DLD1 (cell line): ENCODE results near the gene EEF1AKMT3.
"Not testable (repeated sequence)": the region's sequence is repeated elsewhere in the genome, so short reads cannot be mapped to it uniquely, and the experiment has no call there.

Experiments
- in situ Hi-C: cut with HindIII; loops from 2 replicates; pipeline ENCODE4 v1.10.0; 2017; ENCODE audit warnings: low sequenced_read_pairs

Gene EEF1AKMT3

GRCh38 chr12:57815177-57816000 lies 43.0 kb downstream of the EEF1AKMT3 start:
- in situ Hi-C loops: loop anchor here (10.0 kb wide), 1 partner anchor 59 kb away; no protein-coding TSS in a partner anchor

- in situ Hi-C loops: loop anchor here (10.0 kb wide), 1 partner anchor 59 kb away; no protein-coding TSS in a partner anchor
Observed at GRCh38 chr12:57816001-57816854, 43.8 kb downstream of the EEF1AKMT3 start.

- in situ Hi-C loops: loop anchor here (10.0 kb wide), 1 partner anchor 58 kb away; no protein-coding TSS in a partner anchor
Observed at GRCh38 chr12:57816855-57817151, 44.4 kb downstream of the EEF1AKMT3 start.

GRCh38 chr12:57817261-57817989 lies 45.0 kb downstream of the EEF1AKMT3 start:
- in situ Hi-C loops: loop anchor here (10.0 kb wide), 1 partner anchor 57 kb away; no protein-coding TSS in a partner anchor

GRCh38 chr12:57817990-57818331 lies 45.5 kb downstream of the EEF1AKMT3 start:
- in situ Hi-C loops: loop anchor here (10.0 kb wide), 1 partner anchor 57 kb away; no protein-coding TSS in a partner anchor

- in situ Hi-C loops: not testable (repeated sequence)
Observed at GRCh38 chr12:57820119-57820518, 47.7 kb downstream of the EEF1AKMT3 start.

- in situ Hi-C loops: not testable (repeated sequence)
Observed at GRCh38 chr12:57821015-57821414, 48.6 kb downstream of the EEF1AKMT3 start.

GRCh38 chr12:57821474-57822214 lies 49.2 kb downstream of the EEF1AKMT3 start:
- in situ Hi-C loops: no loop called here

GRCh38 chr12:57822392-57823130 lies 50.1 kb downstream of the EEF1AKMT3 start:
- in situ Hi-C loops: no loop called here

GRCh38 chr12:57823131-57823907 lies 50.9 kb downstream of the EEF1AKMT3 start:
- in situ Hi-C loops: no loop called here

GRCh38 chr12:57823908-57824640 lies 51.7 kb downstream of the EEF1AKMT3 start:
- in situ Hi-C loops: no loop called here

- in situ Hi-C loops: no loop called here
Observed at GRCh38 chr12:57825451-57825850, 53.0 kb downstream of the EEF1AKMT3 start.

- in situ Hi-C loops: no loop called here
Observed at GRCh38 chr12:57826400-57826799, 54.0 kb downstream of the EEF1AKMT3 start.

GRCh38 chr12:57826966-57827365 lies 54.6 kb downstream of the EEF1AKMT3 start:
- in situ Hi-C loops: no loop called here

GRCh38 chr12:57829025-57829777 lies 56.8 kb downstream of the EEF1AKMT3 start:
- in situ Hi-C loops: no loop called here

GRCh38 chr12:57830393-57830792 lies 58.0 kb downstream of the EEF1AKMT3 start:
- in situ Hi-C loops: no loop called here
